Effector memory CD8-positive, alpha-beta T cell (primary cell): ENCODE data around the gene SCYGR1.
A peak's percentile ranks its signal among the peaks of the same experiment; 100 is the strongest.
"Not testable (repeated sequence)": the region's sequence is repeated elsewhere in the genome, so short reads cannot be mapped to it uniquely, and the experiment has no call there.

Experiments
- ATAC-seq: fragments of 150-1000 bp; cut with Tn5 transposase; replicated peaks from 2 replicates; pipeline ENCODE4 v1.10.0; 2021; ENCODE audit warnings: mild to moderate bottlenecking, moderate library complexity
- DNase-seq, 3 experiments: peaks; one replicate each; pipeline ENCODE4 v3.0.0; 2021
- H3K27ac Mint-ChIP-seq, 2 donors: one replicate each; pipeline ENCODE4 v1.8.0; 2022; ENCODE audit warnings: mild to moderate bottlenecking in 2 of 2, mixed read lengths in 2 of 2, moderate library complexity in 2 of 2
- H3K27me3 Mint-ChIP-seq, 2 donors: one replicate each; pipeline ENCODE4 v1.8.0; 2022; ENCODE audit warnings: mixed read lengths in 2 of 2
- H3K36me3 Mint-ChIP-seq: one replicate; pipeline ENCODE4 v1.8.0; 2022; ENCODE audit warnings: mild to moderate bottlenecking, moderate library complexity, mixed read lengths; ENCODE audit not compliant: insufficient read depth
- H3K4me1 Mint-ChIP-seq, 2 donors: one replicate each; pipeline ENCODE4 v1.8.0; 2022; ENCODE audit warnings: low read depth in 2 of 2, mixed read lengths in 2 of 2
- H3K4me3 Mint-ChIP-seq, 2 donors: one replicate each; pipeline ENCODE4 v1.8.0; 2022; ENCODE audit warnings: mild to moderate bottlenecking in 2 of 2, mixed read lengths in 2 of 2, moderate library complexity in 2 of 2
- H3K9me3 Mint-ChIP-seq, 2 donors: one replicate each; pipeline ENCODE4 v1.8.0; 2022; ENCODE audit warnings: mixed read lengths in 2 of 2

Gene SCYGR1

GRCh38 chr2:227373389-227373788, 14.4 kb downstream of the SCYGR1 start:
- DNase-seq = no peak
- Mint-ChIP-seq H3K9me3 (no peaks in the 10 kb centered on the region), H3K27ac (no peak overlapping the region), H3K36me3 (no peaks in the 10 kb centered on the region), H3K4me1 (peaks cover 0 to 1% of the 10 kb centered on the region in 2 donors), H3K27me3 (peaks cover 24 to 41% of the 10 kb centered on the region in 2 donors), H3K4me3 (no peak overlapping the region)
- no peak for ATAC-seq

- DNase-seq (no peak), ATAC-seq (no peak)
- Mint-ChIP-seq H3K4me3 (no peak overlapping the region), H3K4me1 (peaks cover 0 to 1% of the 10 kb centered on the region in 2 donors), H3K27me3 (peaks cover 15 to 22% of the 10 kb centered on the region in 2 donors), H3K36me3 (no peaks in the 10 kb centered on the region), H3K9me3 (no peaks in the 10 kb centered on the region), H3K27ac (no peak overlapping the region)
These were observed 16.9 kb downstream of the SCYGR1 start for GRCh38 chr2:227370791-227371312.

GRCh38 chr2:227370092-227370491, 17.7 kb downstream of the SCYGR1 start:
- Mint-ChIP-seq H3K27ac (no peak overlapping the region), H3K36me3 (no peaks in the 10 kb centered on the region), H3K4me1 (peaks cover 0 to 1% of the 10 kb centered on the region in 2 donors), H3K9me3 (no peaks in the 10 kb centered on the region), H3K27me3 (peaks cover 15 to 22% of the 10 kb centered on the region in 2 donors), H3K4me3 (no peak overlapping the region)
- no peak for DNase-seq
- no peak for ATAC-seq

- H3K27ac Mint-ChIP-seq = no peak overlapping the region
- no peaks in the 10 kb centered on the region for H3K9me3 Mint-ChIP-seq
- ATAC-seq (no peak), DNase-seq (no peak)
- H3K36me3 Mint-ChIP-seq = no peaks in the 10 kb centered on the region
- no peaks in the 10 kb centered on the region for H3K4me1 Mint-ChIP-seq
- H3K4me3 Mint-ChIP-seq = no peak overlapping the region
- peaks cover 15 to 22% of the 10 kb centered on the region in 2 donors for H3K27me3 Mint-ChIP-seq
These were observed 19.2 kb downstream of the SCYGR1 start for GRCh38 chr2:227368574-227368973.

GRCh38 chr2:227367427-227367795, 20.3 kb downstream of the SCYGR1 start:
- Mint-ChIP-seq H3K4me3 (no peak overlapping the region), H3K27me3 (peaks cover 8 to 11% of the 10 kb centered on the region in 2 donors)

GRCh38 chr2:227366769-227367426, 20.9 kb downstream of the SCYGR1 start:
- ATAC-seq (no peak), DNase-seq (no peak)
- no peaks in the 10 kb centered on the region for H3K36me3 Mint-ChIP-seq
- H3K4me3 Mint-ChIP-seq = no peak overlapping the region
- H3K27ac Mint-ChIP-seq = no peak overlapping the region
- peaks cover 4 to 6% of the 10 kb centered on the region in 2 donors for H3K27me3 Mint-ChIP-seq
- H3K9me3 Mint-ChIP-seq = no peaks in the 10 kb centered on the region
- H3K4me1 Mint-ChIP-seq = no peaks in the 10 kb centered on the region

More at GRCh38 chr2:227367427-227367795, 20.3 kb downstream of the SCYGR1 start:
- no peaks in the 10 kb centered on the region for H3K36me3 Mint-ChIP-seq
- H3K9me3 Mint-ChIP-seq = no peaks in the 10 kb centered on the region
- ATAC-seq (no peak), DNase-seq (no peak)
- H3K4me1 Mint-ChIP-seq = no peaks in the 10 kb centered on the region
- H3K27ac Mint-ChIP-seq = no peak overlapping the region

GRCh38 chr2:227365833-227366232, 21.9 kb downstream of the SCYGR1 start:
- no peak overlapping the region for H3K4me3 Mint-ChIP-seq
- no peaks in the 10 kb centered on the region for H3K27me3 Mint-ChIP-seq

GRCh38 chr2:227364585-227365263, 23.0 kb downstream of the SCYGR1 start:
- not testable (repeated sequence) for ATAC-seq, H3K4me3 Mint-ChIP-seq, H3K9me3 Mint-ChIP-seq, H3K27ac Mint-ChIP-seq, DNase-seq, H3K27me3 Mint-ChIP-seq, H3K36me3 Mint-ChIP-seq, H3K4me1 Mint-ChIP-seq

More at GRCh38 chr2:227365833-227366232, 21.9 kb downstream of the SCYGR1 start:
- no peak for DNase-seq
- no peak for ATAC-seq
- no peak overlapping the region for H3K27ac Mint-ChIP-seq
- no peaks in the 10 kb centered on the region for H3K9me3 Mint-ChIP-seq
- no peaks in the 10 kb centered on the region for H3K4me1 Mint-ChIP-seq
- H3K36me3 Mint-ChIP-seq = no peaks in the 10 kb centered on the region

GRCh38 chr2:227363756-227364155, 24.0 kb downstream of the SCYGR1 start:
- no peak overlapping the region for H3K4me3 Mint-ChIP-seq
- DNase-seq = no peak
- ATAC-seq = no peak
- no peak overlapping the region for H3K27ac Mint-ChIP-seq
- no peaks in the 10 kb centered on the region for H3K27me3 Mint-ChIP-seq
- no peaks in the 10 kb centered on the region for H3K4me1 Mint-ChIP-seq
- H3K36me3 Mint-ChIP-seq = peaks cover 6% of the 10 kb centered on the region
- H3K9me3 Mint-ChIP-seq = no peaks in the 10 kb centered on the region

GRCh38 chr2:227360351-227360750, 27.4 kb downstream of the SCYGR1 start:
- DNase-seq (no peak), ATAC-seq (no peak)
- Mint-ChIP-seq H3K36me3 (peaks cover 34% of the 10 kb centered on the region), H3K9me3 (no peaks in the 10 kb centered on the region), H3K27ac (peak overlapping the region in 1 of 2 donors; percentile 35), H3K27me3 (no peaks in the 10 kb centered on the region), H3K4me1 (no peaks in the 10 kb centered on the region), H3K4me3 (no peak overlapping the region)

GRCh38 chr2:227351639-227352038, 36.1 kb downstream of the SCYGR1 start:
- Mint-ChIP-seq H3K9me3 (no peaks in the 10 kb centered on the region), H3K4me3 (no peak overlapping the region), H3K36me3 (peaks cover 23% of the 10 kb centered on the region), H3K27ac (peak overlapping the region in 1 of 2 donors; percentile 87), H3K27me3 (no peaks in the 10 kb centered on the region), H3K4me1 (no peaks in the 10 kb centered on the region)
- DNase-seq (no peak), ATAC-seq (no peak)

GRCh38 chr2:227349989-227350612, 37.6 kb downstream of the SCYGR1 start:
- H3K4me3 Mint-ChIP-seq = no peak overlapping the region
- no peaks in the 10 kb centered on the region for H3K9me3 Mint-ChIP-seq
- no peak for ATAC-seq

GRCh38 chr2:227348324-227348723, 39.4 kb downstream of the SCYGR1 start:
- no peaks in the 10 kb centered on the region for H3K4me1 Mint-ChIP-seq
- DNase-seq (no peak), ATAC-seq (no peak)
- H3K27me3 Mint-ChIP-seq = no peaks in the 10 kb centered on the region
- no peak overlapping the region for H3K27ac Mint-ChIP-seq
- peaks cover 13% of the 10 kb centered on the region for H3K36me3 Mint-ChIP-seq
- no peak overlapping the region for H3K4me3 Mint-ChIP-seq
- no peaks in the 10 kb centered on the region for H3K9me3 Mint-ChIP-seq

More at GRCh38 chr2:227349989-227350612, 37.6 kb downstream of the SCYGR1 start:
- no peaks in the 10 kb centered on the region for H3K27me3 Mint-ChIP-seq
- H3K36me3 Mint-ChIP-seq = peaks cover 13% of the 10 kb centered on the region
- H3K27ac Mint-ChIP-seq = no peak overlapping the region
- H3K4me1 Mint-ChIP-seq = no peaks in the 10 kb centered on the region
- no peak for DNase-seq
